Stimulated activated naive CD4-positive, alpha-beta T cell (primary cell): Measurements from ENCODE around the gene ZNF430.
A peak's percentile ranks its signal among the peaks of the same experiment; 100 is the strongest.
"Not testable (repeated sequence)": the region's sequence is repeated elsewhere in the genome, so short reads cannot be mapped to it uniquely, and the experiment has no call there.

ENCODE experiments used
- DNase-seq, 6 experiments: peaks; one replicate each; lab custom pipeline; 2025; lab: John Stamatoyannopoulos, UW

The ZNF430 gene

DNA sequence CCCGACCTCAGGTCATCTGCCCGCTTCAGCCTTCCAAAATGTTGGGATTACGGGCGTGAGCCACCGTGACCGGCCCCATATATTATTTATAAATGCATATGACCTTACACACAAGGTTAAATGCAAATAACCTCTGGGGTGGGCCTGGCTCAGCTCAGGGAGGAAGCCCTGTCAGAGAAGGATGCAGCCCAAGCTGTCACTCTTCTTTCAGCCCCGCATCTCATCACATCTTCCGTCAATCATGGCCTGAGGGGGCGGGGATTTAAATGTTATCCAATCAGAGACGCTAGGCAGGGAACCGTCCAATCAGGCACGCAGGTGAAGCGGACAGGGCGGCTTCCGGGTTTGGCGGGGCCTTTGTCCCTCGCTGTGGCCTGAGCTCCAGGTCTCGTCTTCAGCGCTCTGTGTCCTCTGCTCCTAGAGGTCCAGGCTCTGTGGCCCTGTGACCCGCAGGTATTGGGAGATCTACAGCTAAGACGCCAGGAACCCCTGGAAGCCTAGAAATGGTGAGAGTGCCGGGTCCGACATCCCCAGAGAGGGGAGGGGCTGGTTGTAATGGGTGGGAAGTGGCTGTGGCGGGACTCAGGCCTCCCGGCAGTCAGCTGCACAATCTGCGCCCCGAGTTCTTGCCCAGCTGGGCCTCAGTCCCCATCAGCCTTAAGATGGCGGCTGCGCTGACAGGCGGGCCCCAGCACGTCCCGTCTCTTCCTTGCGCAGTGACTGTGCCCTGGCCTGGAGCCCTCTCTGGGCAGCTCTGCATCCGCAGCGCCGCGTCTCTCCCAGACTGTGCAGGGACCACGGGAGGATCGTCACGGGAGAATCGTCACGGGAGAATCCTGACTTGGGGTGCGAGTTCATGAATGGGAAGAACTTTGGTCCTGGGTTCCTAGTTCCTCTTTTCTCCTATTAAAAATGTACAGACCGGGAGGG, at the start of gene ZNF430:
TSS of gene ZNF430 (plus strand) at position 360 of the 930 bp plus-strand sequence. CDS start at position 504, 144 bp downstream.
- peak; percentile 81 to 94 (median 92) for DNase-seq

DNA sequence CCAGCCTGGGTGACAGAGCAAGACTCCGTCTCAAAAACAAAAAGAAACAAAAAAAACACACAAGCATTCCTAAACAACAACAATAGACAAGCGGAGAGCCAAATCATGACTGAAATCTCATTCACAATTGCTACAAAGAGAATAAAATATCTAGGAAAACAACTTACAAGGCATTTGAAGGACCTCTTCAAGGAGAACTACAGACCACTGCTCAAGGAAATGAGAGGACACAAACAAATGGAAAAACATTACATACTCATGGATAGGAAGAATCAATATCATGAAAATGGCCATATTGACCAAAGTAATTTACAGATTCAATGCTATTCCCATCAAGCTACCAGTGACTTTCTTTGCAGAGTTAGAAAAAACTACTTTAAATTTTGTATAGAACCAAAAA, 27.7 kb upstream of the ZNF430 start:
- not testable (repeated sequence) for DNase-seq

DNA sequence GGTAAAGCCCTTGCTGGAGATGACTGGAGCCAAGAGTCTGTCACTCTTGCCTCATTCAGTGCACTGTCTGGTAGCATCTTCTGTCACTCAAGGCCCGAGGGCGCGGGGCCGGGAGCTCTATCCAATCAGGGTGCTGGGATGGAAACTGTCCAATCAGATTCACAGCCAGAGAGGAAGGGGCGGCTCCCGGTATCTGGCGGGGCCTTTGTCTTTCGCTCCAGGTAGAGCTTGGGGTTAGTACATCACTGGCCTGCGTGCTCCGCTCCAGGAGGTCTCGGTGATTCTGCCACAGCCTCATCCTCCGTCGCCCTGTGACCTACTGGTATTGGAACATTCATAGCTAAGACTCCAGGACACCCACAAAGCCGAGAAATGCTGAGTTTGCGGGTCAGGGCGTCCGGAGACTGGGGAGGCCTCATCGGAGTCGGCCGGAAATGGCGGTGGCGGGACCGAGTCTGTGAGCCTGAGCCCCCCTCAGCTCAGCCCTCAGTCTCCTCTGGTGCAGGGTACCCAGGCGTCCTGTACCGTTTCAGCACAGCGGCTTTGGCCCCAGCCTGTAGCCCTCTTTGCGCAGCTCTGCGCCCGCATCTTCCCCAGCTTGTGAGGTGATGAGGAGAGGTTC, 20.6 kb upstream of the ZNF430 start:
- peak; percentile 71 to 88 (median 80) for DNase-seq

DNA sequence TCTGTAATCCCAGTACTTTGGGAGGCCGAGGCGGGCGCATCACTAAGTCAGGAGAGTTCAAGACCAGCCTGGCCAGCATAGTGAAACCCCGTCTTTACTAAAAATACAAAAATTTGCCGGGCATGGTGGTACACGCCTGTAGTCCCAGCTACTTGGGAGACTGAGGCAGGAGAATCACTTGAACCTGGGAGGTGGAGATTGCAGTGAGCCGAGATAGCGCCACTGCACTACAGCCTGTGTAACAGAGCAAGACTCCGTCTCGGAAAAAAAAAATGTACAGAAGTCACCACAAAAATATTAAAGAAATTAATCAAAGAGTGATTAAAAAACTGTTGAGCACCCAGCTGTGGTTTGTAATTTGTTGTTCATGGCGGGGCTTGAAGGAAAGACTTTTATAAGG, 781 bp downstream of the ZNF430 start:
- DNase-seq, result peak in 1 of 6 experiments; percentile 26

DNA sequence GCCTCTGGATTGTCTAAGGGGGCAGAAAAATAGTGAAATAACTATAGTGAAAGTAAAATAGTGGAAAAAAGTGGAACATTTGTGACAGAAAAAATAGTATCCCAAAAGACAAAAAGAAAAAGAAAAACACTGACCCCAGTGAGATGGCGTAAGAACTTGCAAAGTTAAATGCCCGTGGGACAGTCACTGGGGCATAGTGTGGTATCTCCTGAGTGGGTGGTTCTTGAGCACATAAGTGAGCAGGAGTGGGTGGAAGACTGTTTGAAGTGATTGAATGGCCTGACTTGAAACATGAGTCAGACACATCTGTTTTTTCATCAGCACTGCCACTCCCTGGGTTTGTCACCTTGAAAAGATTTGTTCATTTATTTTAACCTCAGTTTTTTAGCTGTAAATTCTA, 2.5 kb downstream of the ZNF430 start:
- no peak for DNase-seq

DNA sequence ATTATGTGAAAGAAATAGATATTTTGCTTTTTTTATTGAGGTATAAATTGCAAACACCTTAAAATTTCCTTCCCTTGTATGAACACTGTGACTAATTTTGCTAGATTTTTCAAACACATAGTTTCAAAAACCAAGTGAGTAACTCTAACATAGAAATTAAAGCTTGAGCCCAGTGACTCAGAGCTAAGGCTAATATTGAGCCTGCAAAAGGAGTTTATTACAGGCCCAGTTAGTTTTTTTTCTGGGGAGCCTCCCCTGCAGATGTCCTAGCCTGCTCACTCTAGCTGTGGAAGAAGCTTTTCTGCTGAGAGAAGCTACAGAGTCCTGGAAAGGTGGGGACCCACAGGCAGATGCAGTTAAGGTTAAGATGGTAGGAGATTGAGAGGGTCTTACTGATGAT, 3.4 kb downstream of the ZNF430 start:
- no peak for DNase-seq

DNA sequence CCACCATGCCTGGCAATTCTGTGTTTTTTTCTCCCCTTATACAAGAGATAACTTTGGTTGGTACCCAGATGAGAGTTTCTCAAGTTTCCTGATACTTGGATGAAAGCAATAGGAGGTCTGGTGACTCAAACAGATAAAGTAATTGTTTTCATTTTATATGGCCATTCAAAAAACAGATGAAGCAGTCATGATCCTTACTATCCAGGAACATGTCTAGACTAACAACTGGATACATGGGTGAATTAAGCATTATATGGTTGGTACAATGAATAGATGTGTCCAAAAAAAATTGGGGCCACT, 8.5 kb downstream of the ZNF430 start:
- DNase-seq, result no peak

DNA sequence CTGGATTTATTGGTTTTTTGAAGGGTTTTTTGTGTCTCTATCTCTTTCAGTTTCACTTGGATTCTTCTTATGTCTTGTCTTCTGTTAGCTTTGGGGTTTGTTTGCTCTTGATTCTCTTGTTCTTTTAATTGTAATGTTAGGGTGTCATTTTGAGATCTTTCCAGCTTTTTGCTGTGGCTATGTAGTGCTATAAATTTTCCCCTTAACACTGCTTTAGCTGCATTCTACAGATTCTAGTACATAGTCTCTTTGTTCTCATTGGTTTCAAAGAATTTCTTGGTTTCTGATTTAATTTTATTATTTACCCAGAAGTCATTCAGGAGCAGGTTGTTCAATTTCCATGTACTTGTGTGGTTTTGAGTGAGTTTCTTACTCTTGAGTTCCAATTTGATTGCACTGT, 24.6 kb downstream of the ZNF430 start:
- DNase-seq, result no peak

DNA sequence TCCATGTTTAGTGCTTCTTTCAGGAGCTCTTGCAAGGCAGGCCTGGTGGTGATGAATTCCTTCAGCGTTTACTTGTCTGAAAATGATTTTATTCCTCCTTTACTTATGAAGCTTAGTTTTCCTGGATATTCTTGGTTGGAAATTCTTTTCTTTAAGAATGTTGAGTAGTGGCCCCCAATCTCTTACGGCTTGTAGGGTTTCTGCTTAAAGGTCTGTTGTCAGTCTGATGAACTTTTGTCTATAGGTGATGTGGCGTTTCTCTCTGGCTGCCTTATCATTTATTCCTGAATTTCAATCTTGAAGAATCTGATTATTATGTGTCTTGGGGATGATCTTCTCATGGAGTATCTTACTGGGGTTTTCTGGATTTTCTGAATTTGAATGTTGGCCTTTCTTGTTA, 26.0 kb downstream of the ZNF430 start:
- DNase-seq, result no peak

DNA sequence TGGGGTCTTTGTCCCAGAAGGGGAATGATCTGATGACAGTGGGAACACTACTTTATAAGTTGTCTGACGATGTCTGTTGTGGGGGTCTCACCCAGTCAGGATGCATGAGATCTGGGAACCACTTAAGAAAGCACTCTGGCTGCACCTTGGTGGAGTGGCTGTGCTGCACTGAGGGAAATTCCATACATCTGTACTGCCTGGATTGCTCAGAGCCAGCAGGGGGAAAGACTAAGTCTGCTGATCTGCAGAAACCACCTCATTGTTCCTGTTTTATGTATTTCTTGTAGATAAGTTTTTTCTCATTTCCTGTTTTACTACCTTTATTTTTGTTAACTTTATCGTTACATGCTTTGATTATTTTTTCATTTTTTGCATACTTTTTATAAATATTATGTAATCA, 27.3 kb downstream of the ZNF430 start:
- no peak for DNase-seq

DNA sequence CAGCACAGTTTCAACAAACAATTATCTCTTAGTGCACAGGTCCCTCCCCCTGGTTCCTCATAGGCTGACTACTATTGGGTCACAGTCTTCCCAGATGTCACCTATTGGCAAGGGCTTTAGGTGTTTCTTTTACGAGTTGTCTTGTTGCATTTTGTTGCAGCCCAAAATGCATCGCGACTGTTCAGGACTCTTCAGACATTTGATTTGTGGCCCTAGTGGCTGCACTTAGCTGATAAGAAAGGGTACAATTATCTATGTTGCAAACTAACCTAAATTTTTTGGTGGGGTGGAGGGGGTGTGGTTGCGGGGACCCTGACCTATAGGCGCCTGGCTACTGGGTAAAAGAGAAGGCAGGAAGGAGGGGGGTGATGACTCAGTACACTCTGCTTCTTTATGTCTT, 32.4 kb downstream of the ZNF430 start:
- no peak for DNase-seq

DNA sequence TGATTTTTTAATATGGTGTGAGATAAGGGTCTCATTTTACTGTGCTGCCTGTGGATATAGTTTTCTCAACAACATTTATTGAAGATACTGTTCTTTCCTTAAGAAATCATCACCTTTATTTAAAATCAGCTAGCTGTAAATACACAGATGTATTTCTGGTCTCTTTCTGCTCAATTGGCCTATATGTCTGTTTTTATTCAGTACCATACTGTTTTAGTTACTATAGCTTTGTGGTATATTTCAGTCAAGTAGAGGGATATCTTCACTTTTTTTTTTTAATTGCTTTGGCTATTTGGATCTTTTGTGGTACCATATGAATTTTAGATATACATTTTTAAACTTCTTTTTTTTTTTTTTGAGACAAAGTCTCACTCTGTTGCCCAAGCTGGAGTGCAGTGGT, 44.9 kb downstream of the ZNF430 start:
- no peak for DNase-seq

DNA sequence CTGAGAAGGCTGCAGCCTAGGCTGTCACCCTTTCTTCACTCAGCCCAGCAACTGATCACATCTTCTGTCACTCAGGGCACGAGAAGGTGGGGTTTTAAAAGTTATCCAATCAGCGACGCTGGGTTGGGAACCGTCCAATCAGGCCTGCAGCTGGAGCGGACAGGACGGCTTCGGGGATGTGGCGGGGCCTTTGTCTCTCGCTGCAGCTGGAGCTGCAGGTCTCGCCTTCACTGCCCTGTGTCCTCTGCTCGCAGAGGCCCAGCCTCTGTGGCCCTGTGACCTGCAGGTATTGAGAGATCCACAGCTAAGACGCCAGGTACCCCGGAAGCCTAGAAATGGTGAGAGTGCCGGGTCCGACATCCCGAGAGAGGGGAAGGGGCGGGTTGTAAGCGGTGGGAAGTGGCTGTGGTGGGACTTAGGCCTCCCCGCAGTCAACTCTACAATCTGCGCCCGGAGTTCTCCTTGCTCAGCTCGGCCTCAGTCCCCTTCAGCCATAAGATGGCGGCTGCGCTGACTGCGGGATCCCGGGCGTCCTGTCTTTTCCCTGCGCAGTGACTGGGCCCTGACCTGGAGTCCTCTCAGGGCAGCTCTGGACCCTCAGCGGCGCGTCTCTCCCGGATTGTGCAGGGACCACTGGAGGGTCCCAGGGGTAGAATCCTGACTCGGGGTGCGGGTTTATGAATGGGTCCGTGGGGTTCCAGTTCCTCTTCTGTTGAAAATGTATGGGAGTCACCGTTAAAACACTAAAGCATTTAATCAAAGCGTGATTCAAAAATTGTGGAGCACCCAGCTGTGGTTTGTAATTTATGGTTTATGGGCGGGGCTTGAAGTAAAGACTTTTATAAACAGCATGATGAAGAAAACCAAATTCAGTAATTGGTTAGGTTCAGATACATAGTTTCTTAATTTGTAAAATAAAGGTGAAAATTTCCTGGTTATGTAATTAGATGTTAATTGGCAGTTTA, 61.8 kb downstream of the ZNF430 start, which contains the start of gene ZNF714:
TSS of gene ZNF714 (plus strand) at position 193 of the 965 bp plus-strand sequence. CDS start 16,066 bp downstream, outside the sequence.
- DNase-seq, result peak; percentile 63 to 85 (median 77)

DNA sequence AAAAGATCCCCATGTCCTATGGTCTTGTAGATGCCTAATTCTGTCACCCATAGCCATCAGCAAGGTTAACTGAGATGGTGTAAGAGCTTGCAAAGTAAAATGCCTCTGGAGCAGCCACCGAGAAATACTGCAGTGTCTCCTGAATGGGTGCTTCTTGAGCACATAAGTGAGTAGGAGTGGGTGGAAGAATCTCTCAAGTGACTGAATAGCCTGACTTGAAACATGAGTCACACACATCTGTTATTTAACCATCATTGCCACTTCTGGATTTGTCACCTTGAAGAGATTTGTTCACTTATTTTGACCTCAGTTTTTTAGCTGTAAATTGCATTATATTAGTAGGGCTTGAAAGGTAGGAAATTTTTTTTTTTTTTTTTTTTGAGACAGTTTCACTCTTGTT, 63.9 kb downstream of the ZNF430 start:
- DNase-seq, result no peak

DNA sequence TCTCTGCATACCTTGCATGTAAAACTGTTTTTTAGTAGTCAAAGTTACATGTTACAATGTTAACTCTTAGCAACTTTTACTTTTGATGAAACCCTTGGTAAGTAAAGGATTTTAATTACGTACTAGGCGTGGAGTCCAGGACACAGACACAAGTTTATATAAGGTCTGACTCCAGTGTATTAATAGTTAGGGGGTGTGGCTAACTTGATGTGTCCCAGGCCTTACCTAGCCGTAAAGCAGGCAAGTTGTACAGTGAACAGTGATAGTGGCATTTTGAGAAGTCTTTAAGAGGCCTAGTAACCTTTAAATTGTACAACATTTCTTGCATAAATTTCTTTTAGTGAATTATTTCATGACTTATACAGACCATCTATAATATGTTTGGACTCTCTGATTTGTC, 67.4 kb downstream of the ZNF430 start:
- DNase-seq, result no peak

DNA sequence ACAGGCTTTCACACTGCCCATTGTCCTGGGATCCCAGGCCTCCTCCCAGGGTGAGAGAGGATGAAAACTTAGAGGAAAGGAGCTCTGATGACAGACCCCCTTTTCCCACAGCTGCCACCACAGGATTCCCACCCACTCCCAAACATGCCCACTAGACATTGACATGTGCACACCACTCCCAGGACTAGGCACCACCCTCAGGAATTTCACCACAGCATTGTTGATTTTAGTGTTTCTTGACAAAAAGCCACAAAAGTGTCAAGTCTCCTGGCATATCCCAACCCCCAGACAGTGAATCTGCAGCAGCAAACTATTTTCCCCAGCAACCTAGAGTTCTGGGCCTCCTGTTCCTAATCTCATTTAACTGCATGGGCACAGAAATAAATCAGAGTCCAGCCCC, 71.7 kb downstream of the ZNF430 start:
- DNase-seq, result no peak

DNA sequence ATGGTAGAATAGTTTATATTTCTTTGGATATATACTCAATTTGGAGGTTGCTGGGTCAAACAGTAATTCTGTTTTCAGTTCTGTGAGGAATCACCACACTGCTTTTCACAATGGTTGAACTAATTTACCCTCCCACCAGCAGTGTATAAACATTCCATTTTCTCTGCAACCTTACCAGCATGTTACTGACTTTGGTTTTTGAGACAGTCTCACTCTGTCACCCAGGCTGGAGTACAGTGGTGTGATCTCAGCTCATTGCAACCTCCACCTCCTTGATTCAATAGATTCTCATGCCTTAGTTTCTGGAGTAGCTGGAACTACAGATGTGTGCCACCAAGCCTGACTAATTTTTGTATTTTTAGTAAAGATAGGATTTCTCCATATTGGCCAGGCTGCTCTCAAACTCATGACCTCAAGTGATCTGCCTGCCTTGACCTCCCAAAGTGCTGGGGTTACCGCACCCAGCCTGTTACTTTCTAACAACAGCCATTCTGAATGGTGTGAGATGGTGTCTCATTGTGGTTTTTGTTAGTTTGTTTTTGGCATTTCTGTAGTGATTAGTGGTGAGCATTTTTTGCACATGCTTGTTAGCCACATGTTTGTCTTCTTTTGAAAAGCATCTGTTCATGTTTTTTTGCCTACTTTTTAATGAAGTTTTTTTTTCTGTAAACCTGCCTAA, 74.0 kb downstream of the ZNF430 start:
- DNase-seq, result no peak

DNA sequence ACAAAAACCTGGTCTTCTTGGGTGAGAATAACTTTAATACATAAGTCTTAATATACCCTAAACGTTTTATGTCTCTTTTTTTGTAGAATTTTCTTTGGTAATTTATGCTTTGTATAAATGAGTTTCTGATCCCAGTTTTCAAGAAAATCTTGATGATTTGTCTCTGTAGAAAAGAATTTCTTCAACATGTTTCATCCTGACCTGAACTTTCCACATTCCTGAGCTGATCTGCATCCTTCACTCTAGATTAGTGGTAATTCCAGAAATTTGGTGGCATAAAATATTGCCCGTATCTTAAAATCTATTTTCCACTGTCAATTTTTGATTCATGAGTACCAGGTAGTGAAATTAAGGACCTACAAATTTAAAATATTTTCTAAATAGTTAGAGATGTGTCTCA, 77.8 kb downstream of the ZNF430 start:
- DNase-seq, result no peak

DNA sequence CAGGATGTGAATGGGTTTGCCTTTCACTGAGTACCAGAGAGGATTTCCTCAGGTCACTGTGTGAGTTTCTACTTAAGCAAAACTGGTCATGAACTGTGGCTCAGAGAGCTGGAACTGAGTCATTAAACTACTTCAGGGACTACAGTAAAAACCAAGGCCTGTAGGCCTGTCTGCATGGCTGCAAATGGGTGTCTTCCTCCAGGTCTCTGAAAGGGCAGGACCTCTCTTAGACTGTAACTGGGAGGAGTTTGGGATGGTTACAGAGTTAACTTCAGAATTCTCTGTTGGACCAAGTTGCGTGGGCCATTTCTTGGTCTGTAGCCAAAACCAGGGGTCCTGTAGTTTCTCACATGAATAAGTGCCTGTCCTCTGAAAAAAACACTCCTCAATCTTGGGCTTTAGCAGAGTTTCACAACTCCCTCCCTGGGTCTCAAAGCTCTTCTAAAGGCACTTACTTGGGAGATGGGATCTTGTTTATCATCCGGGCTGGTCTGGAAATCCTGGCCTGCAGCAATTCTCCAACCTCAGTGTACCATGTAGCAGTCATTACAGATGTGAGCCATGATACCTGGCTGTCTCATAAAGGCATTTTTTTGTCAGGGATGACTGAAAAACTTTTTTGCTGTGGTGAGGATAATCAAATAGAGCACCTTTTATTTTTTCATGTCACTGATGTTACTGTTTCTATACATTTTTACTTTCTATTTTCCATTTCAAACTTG, 81.2 kb downstream of the ZNF430 start:
- DNase-seq, result no peak

DNA sequence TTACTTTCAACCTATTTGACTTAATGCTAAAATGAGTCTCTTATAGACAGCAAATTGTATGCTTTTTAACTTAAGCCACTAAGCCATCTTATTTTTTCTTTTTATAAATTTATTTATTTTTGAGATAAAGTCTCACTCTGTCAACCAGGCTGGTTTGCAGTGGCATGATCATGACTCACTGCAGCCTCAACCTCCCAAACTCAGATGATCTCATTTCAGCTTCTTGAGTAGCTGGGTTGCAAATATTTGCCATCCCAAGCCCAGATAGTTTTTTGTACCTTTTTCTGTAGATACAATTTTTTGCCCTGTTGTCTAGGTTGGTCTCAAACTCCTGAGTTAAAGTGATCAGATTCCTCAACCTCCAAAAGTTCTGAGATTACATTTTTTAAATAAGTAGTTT, 88.7 kb downstream of the ZNF430 start:
- DNase-seq, result no peak
